GM23338 (cell line): ENCODE measurements around the gene ANKRD45. TPM values are rescaled to one million over a fixed set of nuclear protein-coding genes. Genes with fewer than 3 reads are reported as not detected.

Experiments
- ATAC-seq: fragments of 200-7000 bp; cut with Tn5 transposase; 3 replicates; pipeline ENCODE4 v1.9.1; 2020
- DNase-seq: peaks from one replicate; pipeline ENCODE4 v3.0.0-alpha.2; 2015; ENCODE audit warnings: low spot score
- H2AFZ ChIP-seq: fragments of 200-600 bp; sonication (generic); 2 replicates; pipeline ENCODE4 v1.8.0; 2016; ENCODE audit warnings: antibody characterized with exemption, mild to moderate bottlenecking, moderate library complexity
- H3F3A ChIP-seq: fragments of 200-600 bp; sonication (generic); replicated peaks from 2 replicates; pipeline ENCODE4 v1.8.0; 2017; ENCODE audit warnings: antibody characterized with exemption, mixed run types, low read depth
- H3K27ac ChIP-seq: fragments of 200-600 bp; sonication (generic); 2 replicates; pipeline ENCODE4 v1.6.1; 2016; ENCODE audit warnings: low read depth
- H3K27me3 ChIP-seq: fragments of 200-600 bp; sonication (generic); 2 replicates; pipeline ENCODE4 v1.8.0; 2016; ENCODE audit warnings: mild to moderate bottlenecking, mixed run types, moderate library complexity; ENCODE audit not compliant: insufficient read depth
- H3K36me3 ChIP-seq: fragments of 200-600 bp; sonication (generic); 2 replicates; pipeline ENCODE4 v1.8.0; 2016; ENCODE audit warnings: mild to moderate bottlenecking; ENCODE audit not compliant: insufficient read depth
- H3K4me1 ChIP-seq: fragments of 200-600 bp; sonication (generic); 2 replicates; pipeline ENCODE4 v1.8.0; 2016; ENCODE audit warnings: mild to moderate bottlenecking, moderate library complexity; ENCODE audit not compliant: insufficient read depth
- H3K4me2 ChIP-seq: fragments of 200-600 bp; sonication (generic); 2 replicates; pipeline ENCODE4 v1.7.1; 2017; ENCODE audit warnings: mixed run types
- H3K4me3 ChIP-seq: fragments of 200-600 bp; sonication (generic); 2 replicates; pipeline ENCODE4 v1.6.1; 2016; ENCODE audit warnings: mixed run types
- H3K79me2 ChIP-seq: fragments of 200-600 bp; sonication (generic); replicated peaks from 2 replicates; pipeline ENCODE4 v1.8.0; 2017; ENCODE audit warnings: mild to moderate bottlenecking; ENCODE audit not compliant: insufficient read depth
- H3K9me2 ChIP-seq: fragments of 200-600 bp; sonication (generic); 2 replicates; pipeline ENCODE4 v1.8.0; 2017; ENCODE audit not compliant: insufficient read depth
- H4K20me1 ChIP-seq: fragments of 200-600 bp; sonication (generic); replicated peaks from 2 replicates; pipeline ENCODE4 v1.8.0; 2017; ENCODE audit warnings: mild to moderate bottlenecking; ENCODE audit not compliant: insufficient read depth
- H3K27ac Mint-ChIP-seq: 2 replicates; pipeline ENCODE4 v1.8.0; 2020; ENCODE audit warnings: inconsistent platforms, mild to moderate bottlenecking, moderate library complexity, mixed read lengths
- H3K27me3 Mint-ChIP-seq: 3 replicates; pipeline ENCODE4 v1.8.0; 2022; ENCODE audit warnings: low read depth, mild to moderate bottlenecking, moderate library complexity, mixed read lengths, inconsistent platforms; ENCODE audit not compliant: insufficient read depth, poor library complexity
- H3K36me3 Mint-ChIP-seq: 3 replicates; pipeline ENCODE4 v1.8.0; 2021; ENCODE audit warnings: low read depth, mild to moderate bottlenecking, inconsistent platforms, moderate library complexity, mixed read lengths
- H3K4me1 Mint-ChIP-seq: 3 replicates; pipeline ENCODE4 v1.8.0; 2020; ENCODE audit warnings: mild to moderate bottlenecking, inconsistent platforms, mixed read lengths
- H3K4me3 Mint-ChIP-seq: 3 replicates; pipeline ENCODE4 v1.8.0; 2021; ENCODE audit warnings: moderate library complexity, mild to moderate bottlenecking, inconsistent platforms, mixed read lengths
- H3K9me3 Mint-ChIP-seq: 3 replicates; pipeline ENCODE4 v1.8.0; 2020; ENCODE audit warnings: moderate library complexity, mild to moderate bottlenecking, inconsistent platforms, mixed read lengths
- CREB1 ChIP-seq: fragments of 250-450 bp; sonication (Bioruptor Pico); IDR thresholded peaks from 2 replicates; pipeline ENCODE4 v1.5.0; 2020; ENCODE audit warnings: low read depth, mild to moderate bottlenecking, moderate library complexity
- CTCF ChIP-seq, 2 experiments: fragments of 200-600 bp in 1 of 2; sonication (generic) in 1 of 2; conservative IDR thresholded peaks; 2 replicates each; pipeline versions ENCODE4 v1.5.1 to v1.6.1; 2016 to 2017; ENCODE audit warnings: antibody characterized with exemption in 2 of 2, low read depth in 2 of 2, mild to moderate bottlenecking in 2 of 2, moderate library complexity in 1 of 2
- ETS1 ChIP-seq: IDR thresholded peaks from 2 replicates; pipeline ENCODE4 v1.6.1; 2016; ENCODE audit warnings: antibody characterized with exemption
- EZH2phosphoT487 ChIP-seq: fragments of 200-600 bp; sonication (generic); IDR thresholded peaks from one replicate; pipeline ENCODE4 v1.8.1; 2018; ENCODE audit warnings: antibody characterized with exemption; ENCODE audit not compliant: unreplicated experiment
- STAT1 ChIP-seq: IDR thresholded peaks from one replicate; pipeline ENCODE4 v1.6.1; 2016; ENCODE audit warnings: antibody characterized with exemption; ENCODE audit not compliant: unreplicated experiment
- ZNF114 ChIP-seq: fragments of 250-450 bp; sonication (Bioruptor Pico); IDR thresholded peaks from 2 replicates; pipeline ENCODE4 v1.5.0; 2020; ENCODE audit warnings: mild to moderate bottlenecking, moderate library complexity
- ZNF331 ChIP-seq: fragments of 250-450 bp; sonication (Bioruptor Pico); IDR thresholded peaks from 2 replicates; pipeline ENCODE4 v1.5.0; 2020; ENCODE audit warnings: low read depth, mild to moderate bottlenecking, moderate library complexity
- ZNF462 ChIP-seq: fragments of 250-450 bp; sonication (Bioruptor Pico); IDR thresholded peaks from 2 replicates; pipeline ENCODE4 v1.5.0; 2020; ENCODE audit warnings: mild to moderate bottlenecking, moderate library complexity
- polyA plus RNA-seq: library from polyadenylated mRNA; unstranded; fragments of >200 nt; fragmentation: Nextera tagmentation; extraction: Ambion mirVana; gene quantifications from 2 replicates; pipeline ENCODE4 v1.2.1, GENCODE V29; 2016
- total RNA-seq: library from RNA; depleted of rRNA; stranded (reverse); fragments of >200 nt; shearing (Covaris generic); gene quantifications from 2 replicates; pipeline ENCODE4 v1.2.3, GENCODE V29; 2014

Gene ANKRD45
- total and polyA plus RNA-seq, 2 experiments from 2014 or later = 1.5 to 2.3 TPM

GRCh38 chr1:173581383-173582079, 88.1 kb downstream of the ANKRD45 start:
- H3K9me3 Mint-ChIP-seq = no peaks in the 10 kb centered on the region
- Histone ChIP-seq H3K4me3 (no peak overlapping the region), H3K9me2 (no peaks in the 10 kb centered on the region), H3K27me3 (no peaks in the 10 kb centered on the region), H3K27ac (no peak overlapping the region), H3K4me1 (peaks cover 4% of the 10 kb centered on the region; the same call in 1 of the 2 replicates), H3K79me2 (no peaks in the 10 kb centered on the region), H2AFZ (no peak overlapping the region), H3K4me2 (no peak overlapping the region), H3F3A (no peaks in the 10 kb centered on the region), H3K36me3 (no peaks in the 10 kb centered on the region), H4K20me1 (no peaks in the 10 kb centered on the region)
- H3K4me1 Mint-ChIP-seq = peaks cover 4% of the 10 kb centered on the region; the same call in 2 of the 3 replicates
- H3K27ac Mint-ChIP-seq = no peak overlapping the region
- no peak overlapping the region for H3K4me3 Mint-ChIP-seq
- TF ChIP-seq ZNF114 (CRISPR knock-in tag) = no peak
- TF ChIP-seq EZH2phosphoT487 = no peak
- no peak for TF ChIP-seq ZNF462 (CRISPR knock-in tag)
- no peak for TF ChIP-seq ZNF331
- ATAC-seq (no peak), DNase-seq (no peak)
- H3K27me3 Mint-ChIP-seq = no peaks in the 10 kb centered on the region
- H3K36me3 Mint-ChIP-seq = no peaks in the 10 kb centered on the region

GRCh38 chr1:173580658-173581057, 89.0 kb downstream of the ANKRD45 start:
- TF ChIP-seq ETS1 (no peak), EZH2phosphoT487 (no peak), CTCF (conservative IDR thresholded peaks at IDR 0.05; ENCODE audit: low read depth in 2 of 2) (no peak), STAT1 (no peak), ZNF114 (CRISPR knock-in tag) (no peak), CREB1 (CRISPR knock-in tag) (no peak)
- no peak for ATAC-seq
- Mint-ChIP-seq H3K27me3 (no peaks in the 10 kb centered on the region), H3K36me3 (no peaks in the 10 kb centered on the region), H3K27ac (no peak overlapping the region), H3K9me3 (no peaks in the 10 kb centered on the region), H3K4me3 (no peak overlapping the region), H3K4me1 (peaks cover 4% of the 10 kb centered on the region; the same call in 2 of the 3 replicates)
- peaks cover 4% of the 10 kb centered on the region; the same call in 1 of the 2 replicates for H3K4me1 ChIP-seq
- H3K79me2 ChIP-seq = no peaks in the 10 kb centered on the region
- no peak overlapping the region for H3K4me3 ChIP-seq
- no peaks in the 10 kb centered on the region for H3F3A ChIP-seq
- H3K27ac ChIP-seq = no peak overlapping the region
- no peaks in the 10 kb centered on the region for H3K9me2 ChIP-seq
- no peaks in the 10 kb centered on the region for H4K20me1 ChIP-seq
- no peaks in the 10 kb centered on the region for H3K36me3 ChIP-seq
- no peak overlapping the region for H2AFZ ChIP-seq
- H3K27me3 ChIP-seq = no peaks in the 10 kb centered on the region
- no peak overlapping the region for H3K4me2 ChIP-seq
- DNase-seq = no peak
